Measurements from ENCODE around the gene NDUFA8.

- TF ChIP-seq CTCF (IDR thresholded peaks at IDR 0.05): no peak
- no peak for TF ChIP-seq POLR2A (IDR thresholded peaks at IDR 0.05)
- no peak for TF ChIP-seq POLR2AphosphoS5 (IDR thresholded peaks at IDR 0.05)
- TF ChIP-seq EP300 (IDR thresholded peaks at IDR 0.05): no peak
These were observed 12.6 kb upstream of the NDUFA8 start for GRCh38 chr9:122172131-122172530.
